ENCODE data around the gene THOC5. TPM values are rescaled to one million over a fixed set of nuclear protein-coding genes. Genes with fewer than 3 reads are reported as not detected.

The THOC5 gene
- total and polyA plus RNA-seq, 4 experiments from 2014 or later, result 24.6 to 57.7 (median 42.5) TPM

- Mint-ChIP-seq H3K27me3 (peaks cover 25 to 35% of the 10 kb centered on the region in 2 donors), H3K4me1 (peaks cover 5 to 22% (median 10%) of the 10 kb centered on the region in 4 donors), H3K4me3 (peak overlapping the region in 1 of 8 donors; percentile 10), H3K9me3 (peaks cover 0 to 8% (median 0%) of the 10 kb centered on the region in 8 donors), H3K27ac (no peak overlapping the region), H3K36me3 (peaks cover 0 to 4% of the 10 kb centered on the region in 2 donors)
- Histone ChIP-seq H3K27me3 (ENCODE audit: insufficient read depth, low read length) (peaks cover 10% of the 10 kb centered on the region), H3K4me3 (ENCODE audit: low read length in 2 of 2) (no peak overlapping the region), H3K36me3 (ENCODE audit: insufficient read depth, low read length) (no peaks in the 10 kb centered on the region), H3K27ac (ENCODE audit: low read depth, low read length) (no peak overlapping the region), H3K9me3 (ENCODE audit: control insufficient read depth in 1 of 2, low read length in 2 of 2) (no peaks in the 10 kb centered on the region), H3K4me1 (ENCODE audit: insufficient read depth, low read length) (no peaks in the 10 kb centered on the region)
- POLR2A ChIA-PET (ENCODE audit: partially characterized antibody), result no interaction called here
- intact Hi-C loops (cut with micrococcal nuclease), result no loop called here
- CTCF ChIA-PET (ENCODE audit: partially characterized antibody), result no interaction called here
- no peak for DNase-seq
These were observed 75.7 kb downstream of the THOC5 start for GRCh38 chr22:29477723-29478318.

- Mint-ChIP-seq H3K9me3 (peaks cover 0 to 4% (median 0%) of the 10 kb centered on the region in 8 donors), H3K27ac (no peak overlapping the region), H3K27me3 (peaks cover 17 to 30% of the 10 kb centered on the region in 2 donors), H3K4me3 (no peak overlapping the region), H3K4me1 (peaks cover 0 to 12% (median 8%) of the 10 kb centered on the region in 4 donors), H3K36me3 (peaks cover 0 to 4% of the 10 kb centered on the region in 2 donors)
- Histone ChIP-seq H3K27me3 (ENCODE audit: insufficient read depth, low read length) (peaks cover 10% of the 10 kb centered on the region), H3K4me1 (ENCODE audit: insufficient read depth, low read length) (no peaks in the 10 kb centered on the region), H3K36me3 (ENCODE audit: insufficient read depth, low read length) (no peaks in the 10 kb centered on the region), H3K4me3 (ENCODE audit: low read length in 2 of 2) (no peak overlapping the region), H3K27ac (ENCODE audit: low read depth, low read length) (no peak overlapping the region), H3K9me3 (ENCODE audit: control insufficient read depth in 1 of 2, low read length in 2 of 2) (no peaks in the 10 kb centered on the region)
- ChIA-PET CTCF (ENCODE audit: partially characterized antibody) (no interaction called here), POLR2A (ENCODE audit: partially characterized antibody) (no interaction called here)
- DNase-seq, result no peak
- intact Hi-C loops (cut with micrococcal nuclease), result no loop called here
These were observed 77.4 kb downstream of the THOC5 start for GRCh38 chr22:29476116-29476515.

GRCh38 chr22:29475550-29475949 lies 78.0 kb downstream of the THOC5 start:
- H3K9me3 ChIP-seq (ENCODE audit: control insufficient read depth in 1 of 2, low read length in 2 of 2), result no peaks in the 10 kb centered on the region
- Mint-ChIP-seq H3K27me3 (peaks cover 17 to 30% of the 10 kb centered on the region in 2 donors), H3K4me3 (no peak overlapping the region), H3K4me1 (peaks cover 0 to 11% (median 8%) of the 10 kb centered on the region in 4 donors), H3K9me3 (peaks cover 0 to 4% (median 0%) of the 10 kb centered on the region in 8 donors), H3K27ac (no peak overlapping the region), H3K36me3 (peaks cover 0 to 4% of the 10 kb centered on the region in 2 donors)
- intact Hi-C loops (cut with micrococcal nuclease), result no loop called here
- DNase-seq, result no peak
- ChIA-PET POLR2A (ENCODE audit: partially characterized antibody) (no interaction called here), CTCF (ENCODE audit: partially characterized antibody) (no interaction called here)
- H3K27me3 ChIP-seq (ENCODE audit: insufficient read depth, low read length), result peaks cover 10% of the 10 kb centered on the region
- peaks cover 4% of the 10 kb centered on the region for H3K4me1 ChIP-seq (ENCODE audit: insufficient read depth, low read length)
- H3K36me3 ChIP-seq (ENCODE audit: insufficient read depth, low read length), result no peaks in the 10 kb centered on the region
- no peak overlapping the region for H3K27ac ChIP-seq (ENCODE audit: low read depth, low read length)
- H3K4me3 ChIP-seq (ENCODE audit: low read length in 2 of 2), result no peak overlapping the region

GRCh38 chr22:29473001-29473400 lies 80.6 kb downstream of the THOC5 start:
- Mint-ChIP-seq H3K36me3 (peaks cover 0 to 4% of the 10 kb centered on the region in 2 donors), H3K9me3 (no peaks in the 10 kb centered on the region), H3K4me1 (peaks cover 0 to 9% (median under 1%) of the 10 kb centered on the region in 4 donors), H3K4me3 (no peak overlapping the region), H3K27me3 (peaks cover 5 to 16% of the 10 kb centered on the region in 2 donors), H3K27ac (no peak overlapping the region)
- H3K27ac ChIP-seq (ENCODE audit: low read depth, low read length), result no peak overlapping the region
- H3K4me1 ChIP-seq (ENCODE audit: insufficient read depth, low read length), result peaks cover 5% of the 10 kb centered on the region
- no peaks in the 10 kb centered on the region for H3K27me3 ChIP-seq (ENCODE audit: insufficient read depth, low read length)
- ChIA-PET POLR2A (ENCODE audit: partially characterized antibody) (no interaction called here), CTCF (ENCODE audit: partially characterized antibody) (interaction anchor here (1.2 kb wide), 1 partner anchor 24 kb away, joined by 3 read pairs; no protein-coding TSS in a partner anchor)
- DNase-seq, result no peak
- H3K9me3 ChIP-seq (ENCODE audit: control insufficient read depth in 1 of 2, low read length in 2 of 2), result no peaks in the 10 kb centered on the region
- H3K4me3 ChIP-seq (ENCODE audit: low read length in 2 of 2), result no peak overlapping the region
- intact Hi-C loops (cut with micrococcal nuclease), result no loop called here
- no peaks in the 10 kb centered on the region for H3K36me3 ChIP-seq (ENCODE audit: insufficient read depth, low read length)

GRCh38 chr22:29470159-29470855 lies 83.2 kb downstream of the THOC5 start:
- peaks cover 5% of the 10 kb centered on the region for H3K4me1 ChIP-seq (ENCODE audit: insufficient read depth, low read length)
- H3K27ac Mint-ChIP-seq, result peak overlapping the region in 2 of 7 donors; percentile 13 to 62
- H3K27me3 ChIP-seq (ENCODE audit: insufficient read depth, low read length), result no peaks in the 10 kb centered on the region
- peak overlapping the region; percentile 64 to 80 (median 74) for H3K4me3 Mint-ChIP-seq
- no peaks in the 10 kb centered on the region for H3K9me3 Mint-ChIP-seq
- ChIA-PET POLR2A (ENCODE audit: partially characterized antibody) (no interaction called here), CTCF (ENCODE audit: partially characterized antibody) (interaction anchor here (0.6 to 1.6 kb wide), 3 partner anchors 13 to 22 kb away, joined by 3 to 6 read pairs (median 3); no protein-coding TSS in a partner anchor)
- H3K4me1 Mint-ChIP-seq, result peaks cover 0 to 9% (median under 1%) of the 10 kb centered on the region in 4 donors
- intact Hi-C loops (cut with micrococcal nuclease), result no loop called here
- no peaks in the 10 kb centered on the region for H3K9me3 ChIP-seq (ENCODE audit: control insufficient read depth in 1 of 2, low read length in 2 of 2)
- H3K36me3 Mint-ChIP-seq, result no peaks in the 10 kb centered on the region
- H3K4me3 ChIP-seq (ENCODE audit: low read length in 2 of 2), result peak overlapping the region in 1 of 2 donors; percentile 38
- H3K27me3 Mint-ChIP-seq, result peaks cover 3 to 4% of the 10 kb centered on the region in 2 donors
- no peaks in the 10 kb centered on the region for H3K36me3 ChIP-seq (ENCODE audit: insufficient read depth, low read length)
- DNase-seq, result peak; percentile 65 to 75 (median 73)
- no peak overlapping the region for H3K27ac ChIP-seq (ENCODE audit: low read depth, low read length)

GRCh38 chr22:29469755-29470154 lies 83.8 kb downstream of the THOC5 start:
- H3K27me3 ChIP-seq (ENCODE audit: insufficient read depth, low read length), result no peaks in the 10 kb centered on the region
- no peaks in the 10 kb centered on the region for H3K36me3 ChIP-seq (ENCODE audit: insufficient read depth, low read length)
- H3K27ac ChIP-seq (ENCODE audit: low read depth, low read length), result no peak overlapping the region
- H3K4me3 ChIP-seq (ENCODE audit: low read length in 2 of 2), result peak overlapping the region in 1 of 2 donors; percentile 38
- no peaks in the 10 kb centered on the region for H3K9me3 ChIP-seq (ENCODE audit: control insufficient read depth in 1 of 2, low read length in 2 of 2)
- ChIA-PET CTCF (ENCODE audit: partially characterized antibody) (no interaction called here), POLR2A (ENCODE audit: partially characterized antibody) (no interaction called here)
- no peak for DNase-seq
- H3K4me3 Mint-ChIP-seq, result peak overlapping the region in 5 of 8 donors; percentile 18 to 78 (median 74)
- intact Hi-C loops (cut with micrococcal nuclease), result no loop called here
- H3K4me1 ChIP-seq (ENCODE audit: insufficient read depth, low read length), result peaks cover 5% of the 10 kb centered on the region
- H3K4me1 Mint-ChIP-seq, result peaks cover 0 to 9% (median under 1%) of the 10 kb centered on the region in 4 donors
- peak overlapping the region in 2 of 7 donors; percentile 42 to 50 for H3K27ac Mint-ChIP-seq
- H3K36me3 Mint-ChIP-seq, result no peaks in the 10 kb centered on the region
- peaks cover 3% of the 10 kb centered on the region in 2 donors for H3K27me3 Mint-ChIP-seq
- no peaks in the 10 kb centered on the region for H3K9me3 Mint-ChIP-seq

GRCh38 chr22:29464581-29464980 lies 89.0 kb downstream of the THOC5 start:
- Histone ChIP-seq H3K36me3 (ENCODE audit: insufficient read depth, low read length) (no peaks in the 10 kb centered on the region), H3K4me1 (ENCODE audit: insufficient read depth, low read length) (no peaks in the 10 kb centered on the region), H3K4me3 (ENCODE audit: low read length in 2 of 2) (no peak overlapping the region), H3K27me3 (ENCODE audit: insufficient read depth, low read length) (no peaks in the 10 kb centered on the region), H3K9me3 (ENCODE audit: control insufficient read depth in 1 of 2, low read length in 2 of 2) (no peaks in the 10 kb centered on the region), H3K27ac (ENCODE audit: low read depth, low read length) (no peak overlapping the region)
- intact Hi-C loops (cut with micrococcal nuclease), result no loop called here
- H3K9me3 Mint-ChIP-seq, result no peaks in the 10 kb centered on the region
- POLR2A ChIA-PET (ENCODE audit: partially characterized antibody), result no interaction called here
- no peak overlapping the region for H3K4me3 Mint-ChIP-seq
- DNase-seq, result no peak
- no peak overlapping the region for H3K27ac Mint-ChIP-seq
- no peaks in the 10 kb centered on the region for H3K36me3 Mint-ChIP-seq
- H3K27me3 Mint-ChIP-seq, result no peaks in the 10 kb centered on the region
- CTCF ChIA-PET (ENCODE audit: partially characterized antibody), result no interaction called here
- no peaks in the 10 kb centered on the region for H3K4me1 Mint-ChIP-seq

Data from CD4-positive, alpha-beta memory T cell (primary cell).